CD4-positive, alpha-beta T cell treated with Interleukin-17A for 1 hour (primary cell): ENCODE data around the gene MTFR2.

Experiments
- DNase-seq: peaks from one replicate; pipeline ENCODE4 v3.0.0-alpha.2; 2020

MTFR2 gene

GRCh38 chr6:136249811-136250685 lies at the start of gene MTFR2:
Gene MTFR2, minus strand, starts transcription at chr6:136250311. Its CDS starts 1,212 bp downstream, at chr6:136249099.
- peak; percentile 98 for DNase-seq

GRCh38 chr6:136294621-136295020 lies 44.5 kb upstream of the MTFR2 start:
- DNase-seq: no peak

GRCh38 chr6:136290410-136291010 lies 40.4 kb upstream of the MTFR2 start:
- DNase-seq: peak; percentile 93

DNA sequence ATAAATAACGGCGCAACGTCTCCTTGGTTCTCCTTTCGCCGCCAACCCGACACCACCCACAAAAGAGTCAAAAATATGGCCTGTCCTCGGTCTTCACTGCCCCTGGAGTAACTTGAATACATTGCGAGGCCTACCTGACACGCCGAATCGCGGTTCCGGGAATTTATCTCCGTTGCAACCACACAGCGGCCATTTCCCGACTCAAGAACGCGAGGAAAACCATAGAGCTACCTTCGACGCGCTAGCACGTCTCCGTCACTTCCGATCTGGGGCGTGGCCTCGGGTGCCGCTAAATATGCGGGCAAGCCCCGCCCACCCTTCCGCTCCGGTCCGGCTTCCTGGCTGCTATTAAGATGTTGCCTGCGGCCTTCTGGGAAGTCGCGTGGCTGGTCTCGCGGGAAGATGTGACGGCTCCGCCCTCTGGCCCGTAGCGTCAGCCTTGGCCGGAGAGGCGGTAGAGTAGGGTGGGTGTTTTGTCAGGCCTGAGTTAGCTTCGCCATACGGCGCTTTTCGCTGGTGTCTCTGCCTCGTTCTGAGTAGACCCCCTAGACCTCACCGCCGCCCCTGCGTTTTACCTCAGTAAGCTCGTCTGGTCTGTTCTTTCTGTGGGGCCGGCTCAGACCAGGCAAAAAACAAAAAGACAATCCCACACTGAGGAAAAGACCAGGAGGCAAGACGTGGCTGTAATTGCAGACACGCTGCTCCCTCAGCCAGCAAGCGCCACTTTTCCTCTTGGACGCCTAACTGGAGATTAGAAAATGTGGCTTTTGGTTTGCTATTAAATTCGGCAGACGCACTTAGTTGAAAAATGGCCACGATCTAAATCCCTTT lies 39.7 kb upstream of the MTFR2 start, which contains the start of gene BCLAF1:
BCLAF1 (minus strand) TSS at position 268 of the 831 bp plus-strand sequence. CDS start 9,980 bp downstream, outside the sequence.
- DNase-seq: peak; percentile 100

DNA sequence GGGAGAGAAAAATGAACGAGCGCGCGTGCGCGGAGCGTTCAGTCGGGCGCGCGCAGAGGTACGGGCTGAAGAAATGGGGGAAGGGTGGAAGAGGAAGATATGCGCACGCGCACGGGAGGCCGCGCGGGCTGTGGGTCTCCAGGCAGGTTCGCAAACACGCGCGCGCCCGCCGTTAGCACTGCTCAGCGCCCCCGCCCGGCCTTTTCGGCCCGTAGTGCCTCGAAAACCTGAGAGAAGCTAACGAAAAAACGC lies 39.1 kb upstream of the MTFR2 start:
- DNase-seq: peak; percentile 95

DNA sequence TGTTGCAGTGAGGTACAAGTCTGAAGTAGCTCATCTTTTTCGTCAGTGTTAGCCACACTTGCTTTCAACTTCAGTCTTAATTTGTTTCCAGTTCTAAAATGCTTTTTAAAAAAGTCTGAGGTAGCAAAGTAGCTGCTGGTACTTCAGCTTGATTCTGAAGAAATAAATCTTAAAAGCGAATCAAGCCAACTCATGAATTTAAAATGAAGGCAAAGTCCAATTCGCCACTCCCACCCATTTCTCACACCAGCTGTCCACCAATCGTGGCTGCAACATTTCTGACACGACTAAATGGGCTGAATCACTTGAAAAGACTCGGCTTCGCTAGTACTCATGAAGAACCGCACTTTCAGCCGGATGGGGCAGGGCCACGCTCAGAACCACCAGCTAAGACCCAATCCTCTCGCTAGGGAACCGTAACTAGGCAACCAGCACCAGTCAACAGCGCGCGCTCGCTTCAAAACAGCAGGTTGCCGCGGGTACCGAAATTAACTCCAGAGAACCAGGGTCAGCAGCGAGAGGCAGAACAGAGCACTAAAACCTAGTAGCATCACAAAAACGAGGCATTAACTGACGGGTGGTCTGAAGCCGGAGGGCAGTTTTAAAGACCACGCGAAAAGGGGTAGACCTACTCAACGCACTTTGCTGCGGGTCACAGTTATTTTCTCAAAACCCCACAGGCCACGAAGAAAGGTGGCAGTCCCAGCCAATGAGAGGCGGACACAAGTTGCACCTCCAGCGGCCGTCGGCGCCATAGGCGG lies 38.6 kb upstream of the MTFR2 start:
- DNase-seq: peak; percentile 98

DNA sequence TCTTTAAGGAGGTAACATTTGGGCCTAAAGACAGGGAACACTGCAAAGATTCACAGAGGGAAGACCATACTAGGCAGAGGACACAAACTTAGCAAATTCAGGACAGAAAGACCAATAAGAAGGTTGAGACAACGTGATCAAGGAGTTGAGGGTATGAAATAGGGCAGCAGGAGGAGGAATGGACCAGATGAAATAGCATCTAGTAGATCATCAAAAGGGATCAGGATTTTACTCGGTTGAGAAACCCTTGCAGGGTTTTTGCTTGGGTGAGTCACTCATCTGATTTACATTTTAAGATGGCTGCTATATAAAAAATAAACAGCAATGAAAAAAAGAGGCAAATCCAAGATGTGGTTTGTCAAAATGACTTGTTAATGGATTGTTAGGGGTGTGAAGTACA lies 34.8 kb upstream of the MTFR2 start:
- peak; percentile 41 for DNase-seq

GRCh38 chr6:136282906-136283305 lies 32.8 kb upstream of the MTFR2 start:
- DNase-seq: no peak

- DNase-seq: no peak
Observed at GRCh38 chr6:136280032-136280609, 30.0 kb upstream of the MTFR2 start.

DNA sequence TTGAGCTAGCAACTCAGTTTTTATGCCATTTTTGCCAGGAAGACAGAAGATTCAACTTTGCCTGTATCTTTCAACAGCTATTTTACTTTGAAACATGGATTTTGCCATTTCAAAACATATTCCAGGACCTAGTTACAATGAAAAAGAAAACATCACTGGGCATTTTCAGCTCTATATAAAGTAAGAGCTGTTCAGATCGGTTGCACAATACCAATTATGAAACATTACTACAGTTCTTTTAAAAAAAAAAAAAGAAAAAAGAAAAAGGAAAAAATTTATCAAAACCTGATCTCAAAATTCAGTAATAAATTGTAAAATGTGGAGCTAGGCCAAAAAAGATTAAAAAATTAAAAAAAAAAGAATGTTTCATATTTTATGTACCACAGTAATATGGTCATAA lies 24.0 kb upstream of the MTFR2 start:
- DNase-seq: no peak

DNA sequence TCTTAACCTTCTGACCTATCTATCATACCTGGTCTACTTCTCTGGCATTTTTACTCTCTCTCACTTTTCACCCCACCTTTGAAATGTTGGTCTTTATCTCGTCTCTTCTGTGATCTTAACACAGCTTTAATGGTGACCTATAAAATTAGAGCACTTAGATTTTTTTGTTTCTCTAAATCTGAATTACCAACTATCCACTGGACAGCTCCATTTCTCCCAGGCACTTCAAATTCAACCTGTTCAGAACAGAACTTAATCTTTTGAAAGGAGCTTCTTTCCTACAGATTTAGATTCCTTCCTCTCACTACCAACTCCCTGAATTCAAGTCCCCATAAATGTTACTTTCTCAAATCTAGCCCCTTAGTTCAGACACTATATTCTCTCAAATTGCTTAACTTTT lies 15.0 kb upstream of the MTFR2 start:
- no peak for DNase-seq

DNA sequence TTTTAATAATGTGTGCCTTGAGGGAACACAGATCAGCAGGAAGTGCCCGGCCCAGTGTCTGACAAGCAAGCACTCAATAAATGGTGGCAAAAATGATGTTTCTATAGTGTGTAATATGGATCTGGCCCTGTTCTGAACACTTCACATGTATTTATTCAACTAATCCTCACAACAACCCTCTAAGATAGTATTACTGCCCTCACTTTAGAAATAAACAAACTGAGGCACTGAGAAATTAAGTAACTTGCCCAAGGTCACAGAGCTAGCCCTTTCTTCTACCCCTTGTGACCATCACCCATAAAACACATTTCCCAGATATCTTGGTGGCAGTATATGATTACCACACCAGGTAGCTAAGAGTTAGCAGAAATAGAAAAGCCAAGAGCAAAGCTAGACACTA lies 12.8 kb upstream of the MTFR2 start:
- DNase-seq: no peak

DNA sequence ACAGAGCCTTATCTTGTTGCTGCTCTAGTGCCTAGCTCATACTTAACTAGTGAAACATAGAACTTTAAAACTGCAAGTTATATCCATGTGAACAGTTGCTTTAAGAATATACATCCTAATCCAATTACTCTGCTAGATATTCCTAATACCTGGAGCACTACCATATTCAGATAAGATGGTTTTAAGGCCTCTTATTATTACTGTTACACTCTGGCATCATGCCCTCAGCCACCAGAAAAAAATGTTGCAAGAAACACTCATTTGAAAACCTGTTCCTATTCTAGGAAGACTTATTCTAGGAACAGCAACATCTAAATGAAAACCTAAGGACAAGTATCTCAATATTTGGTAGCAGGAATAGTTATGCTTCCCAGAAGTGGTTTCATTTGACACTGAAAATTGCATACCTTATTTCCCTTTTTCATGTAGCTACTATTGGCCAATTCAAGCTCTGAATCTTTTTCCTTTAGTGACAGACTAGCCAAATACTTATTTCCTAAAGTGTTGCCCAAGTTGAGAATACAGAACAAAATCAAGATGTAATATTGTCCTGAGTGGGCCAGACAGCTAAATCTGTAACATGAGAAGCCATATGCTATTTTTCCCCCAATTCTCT lies 4.8 kb upstream of the MTFR2 start:
- no peak for DNase-seq

GRCh38 chr6:136253734-136254133 lies 3.6 kb upstream of the MTFR2 start:
- DNase-seq: no peak

- DNase-seq: no peak
Observed at GRCh38 chr6:136252441-136252840, 2.3 kb upstream of the MTFR2 start.

DNA sequence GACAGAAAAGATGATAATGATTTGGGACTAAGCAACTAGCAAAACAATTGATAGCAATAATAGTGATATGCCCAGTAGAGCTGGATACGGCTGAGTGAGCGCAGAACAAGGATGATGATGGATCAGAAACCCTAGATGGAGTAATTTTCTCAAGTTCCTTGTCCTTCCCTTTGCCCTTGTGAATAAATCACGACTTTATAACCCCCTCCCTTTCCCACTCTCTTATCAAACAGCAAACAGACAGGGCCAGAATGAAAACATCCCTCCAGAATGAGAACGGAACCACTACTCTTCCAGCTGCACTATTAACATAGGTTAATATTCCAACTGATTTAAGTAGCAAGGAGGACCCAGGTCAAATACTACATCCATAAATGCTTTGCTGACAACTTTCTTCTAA lies 1.3 kb upstream of the MTFR2 start:
- no peak for DNase-seq

GRCh38 chr6:136250686-136251008 lies 536 bp upstream of the MTFR2 start:
- DNase-seq: no peak

DNA sequence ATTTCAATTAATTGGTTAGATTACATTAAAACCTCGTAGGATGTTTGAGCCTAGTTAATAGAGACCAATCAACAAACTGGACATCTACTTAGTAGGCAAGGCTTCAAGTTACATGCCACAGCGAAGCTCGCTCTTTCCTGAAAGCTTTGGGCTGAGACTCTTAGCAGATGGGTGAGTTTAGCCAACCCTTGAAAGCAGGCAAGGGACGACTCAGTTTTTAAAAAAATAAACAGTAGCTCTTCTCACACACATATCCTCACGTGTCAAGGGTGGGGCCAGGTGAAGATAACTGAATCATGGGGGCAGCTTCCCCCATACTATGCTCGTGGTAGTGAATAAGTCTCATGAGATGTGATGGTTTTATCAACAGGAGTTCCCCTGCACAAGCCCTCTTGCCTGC lies 775 bp downstream of the MTFR2 start:
- DNase-seq: no peak

GRCh38 chr6:136244061-136244616 lies 6.0 kb downstream of the MTFR2 start:
- DNase-seq: no peak

GRCh38 chr6:136236466-136237293 lies 13.4 kb downstream of the MTFR2 start:
- DNase-seq: no peak

GRCh38 chr6:136235233-136235564 lies 14.9 kb downstream of the MTFR2 start:
- DNase-seq: no peak
